Superior temporal gyrus (tissue), 1 donor: Measurements from ENCODE around the gene TCTN1.
"Not testable (repeated sequence)": the region's sequence is repeated elsewhere in the genome, so short reads cannot be mapped to it uniquely, and the experiment has no call there.

ENCODE experiments used
- DNase-seq: peaks from one replicate; pipeline ENCODE4 v3.0.0-alpha.2; 2016; ENCODE audit errors: extremely low spot score

The TCTN1 gene

GRCh38 chr12:110585231-110585799 is 28.6 kb upstream of the TCTN1 start:
- DNase-seq, result no peak

GRCh38 chr12:110587102-110587501 is 26.8 kb upstream of the TCTN1 start:
- DNase-seq, result not testable (repeated sequence)

GRCh38 chr12:110590059-110590458 is 23.9 kb upstream of the TCTN1 start:
- DNase-seq, result no peak

- DNase-seq, result peak; percentile 57
Measured at GRCh38 chr12:110590806-110591326, 23.1 kb upstream of the TCTN1 start.

GRCh38 chr12:110591451-110592051 is 22.4 kb upstream of the TCTN1 start:
- DNase-seq, result no peak

GRCh38 chr12:110592078-110592477 is 21.9 kb upstream of the TCTN1 start:
- DNase-seq, result no peak

GRCh38 chr12:110592919-110593318 is 21.0 kb upstream of the TCTN1 start:
- DNase-seq, result not testable (repeated sequence)

- no peak for DNase-seq
Measured at GRCh38 chr12:110597885-110598284, 16.0 kb upstream of the TCTN1 start.

- DNase-seq, result no peak
Measured at GRCh38 chr12:110599334-110599733, 14.6 kb upstream of the TCTN1 start.

GRCh38 chr12:110600254-110600653 is 13.7 kb upstream of the TCTN1 start:
- peak; percentile 86 for DNase-seq

- peak; percentile 82 for DNase-seq
Measured at GRCh38 chr12:110602085-110602814, 11.7 kb upstream of the TCTN1 start.

GRCh38 chr12:110606253-110606611 is 7.7 kb upstream of the TCTN1 start:
- no peak for DNase-seq

- no peak for DNase-seq
Measured at GRCh38 chr12:110613071-110613770, 708 bp upstream of the TCTN1 start.

- DNase-seq, result no peak
Measured at GRCh38 chr12:110615171-110615570, 1.2 kb downstream of the TCTN1 start.

- no peak for DNase-seq
Measured at GRCh38 chr12:110616471-110617115, 2.7 kb downstream of the TCTN1 start.

GRCh38 chr12:110619534-110619953 is 5.6 kb downstream of the TCTN1 start:
- no peak for DNase-seq

GRCh38 chr12:110622582-110622981 is 8.7 kb downstream of the TCTN1 start:
- no peak for DNase-seq

- no peak for DNase-seq
Measured at GRCh38 chr12:110627500-110628195, 13.7 kb downstream of the TCTN1 start.

GRCh38 chr12:110635055-110635454 is 21.1 kb downstream of the TCTN1 start:
- no peak for DNase-seq

GRCh38 chr12:110636516-110636915 is 22.6 kb downstream of the TCTN1 start:
- no peak for DNase-seq

- no peak for DNase-seq
Measured at GRCh38 chr12:110637869-110638441, 24.0 kb downstream of the TCTN1 start.
